ENCODE results near the gene POLR2H.

The POLR2H gene

DNA sequence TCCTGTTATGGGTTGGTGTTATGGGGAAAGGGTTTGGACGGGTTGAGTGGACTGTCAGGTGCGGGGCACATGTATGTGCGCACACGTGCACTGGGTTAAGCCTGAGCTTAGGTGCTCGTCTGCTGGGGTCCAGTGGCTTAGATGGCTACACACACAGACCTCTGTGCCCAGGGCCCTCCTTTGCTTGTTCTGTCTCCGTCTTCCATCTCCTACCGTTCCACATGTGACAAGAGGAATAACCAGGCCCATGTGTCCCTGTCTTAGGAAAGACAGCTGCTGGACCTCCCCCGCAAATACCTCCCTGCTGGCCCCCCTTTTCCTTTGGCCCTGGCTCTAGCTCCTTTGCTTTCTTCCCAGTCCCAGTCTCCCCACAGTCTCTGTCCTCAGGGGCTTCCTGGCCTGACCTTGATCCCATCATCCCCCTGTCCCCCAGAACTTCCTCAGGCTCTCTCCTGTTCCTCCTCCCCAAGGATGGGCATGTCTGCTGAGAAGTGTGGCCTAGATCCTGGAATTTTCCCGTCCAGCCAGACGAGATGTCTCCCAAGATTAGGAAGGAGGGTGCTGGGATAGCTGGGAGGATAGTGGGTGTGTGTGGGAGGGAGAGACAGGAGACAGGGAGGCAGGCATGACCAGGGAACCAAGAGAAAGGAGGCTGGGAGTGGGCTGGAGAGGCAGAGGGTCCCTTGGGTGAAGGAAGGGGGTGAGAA is 17.3 kb downstream of the POLR2H start:
- Histone ChIP-seq H3K27me3 (ENCODE audit: control insufficient read depth in 2 of 2, insufficient read depth in 2 of 2, low read length in 2 of 2) (peaks cover 33 to 45% of the 10 kb centered on the region in 2 donors), H3K36me3 (ENCODE audit: control insufficient read depth in 2 of 2, insufficient read depth in 2 of 2, low read length in 2 of 2) (no peaks in the 10 kb centered on the region), H3K4me1 (ENCODE audit: control insufficient read depth in 2 of 2, insufficient read depth in 2 of 2, low read length in 2 of 2) (peaks cover 8 to 10% of the 10 kb centered on the region in 2 donors), H3K9ac (ENCODE audit: low read depth in 1 of 2, low read length in 2 of 2) (peak overlapping the region in 1 of 2 donors; percentile 20), H3K27ac (ENCODE audit: low read depth in 2 of 2, low read length in 2 of 2) (peak overlapping the region; percentile 0 to 52), H3K9me3 (ENCODE audit: control insufficient read depth in 2 of 2, low read length in 2 of 2) (no peaks in the 10 kb centered on the region), H3K4me3 (ENCODE audit: low read length in 2 of 2) (peak overlapping the region in 1 of 2 donors; percentile 1)

DNA sequence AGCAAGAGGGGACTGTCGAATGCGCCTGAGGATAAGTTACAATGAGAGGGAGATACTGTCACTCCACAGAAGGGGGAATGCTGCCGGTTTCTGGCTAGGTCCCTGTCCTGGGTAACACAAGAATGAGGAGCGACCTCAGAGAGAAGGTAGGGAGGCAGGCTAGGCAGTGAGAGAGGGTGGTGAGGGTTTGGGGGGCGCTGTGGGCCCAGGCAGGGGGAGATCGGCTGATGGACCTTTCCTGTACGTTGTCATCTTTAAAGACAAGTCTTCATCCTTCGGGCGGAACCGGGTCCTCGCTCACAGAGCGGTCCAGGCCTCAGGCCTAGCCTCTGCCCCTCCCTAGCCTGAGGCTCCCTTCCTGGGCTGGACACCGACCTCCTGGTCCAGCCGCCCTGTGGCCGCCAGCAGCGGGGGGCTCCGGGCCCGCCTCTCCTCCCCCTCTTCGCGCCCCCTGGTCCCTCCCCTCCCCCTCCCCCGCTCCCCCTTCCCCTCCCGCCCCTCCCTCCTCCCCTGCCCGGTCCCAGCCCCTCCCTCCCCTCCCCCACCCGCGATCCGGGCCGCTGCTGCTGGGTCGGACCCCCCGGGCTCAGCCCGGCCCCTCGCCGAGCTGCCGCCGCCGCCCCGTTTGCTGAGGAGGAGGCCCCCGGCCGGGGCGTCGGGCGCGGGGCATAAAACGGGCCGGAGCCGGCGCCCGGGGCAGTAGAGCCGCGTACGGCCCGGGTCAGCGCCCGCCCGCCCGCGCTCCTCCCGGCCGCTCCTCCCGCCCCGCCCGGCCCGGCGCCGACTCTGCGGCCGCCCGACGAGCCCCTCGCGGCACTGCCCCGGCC is 18.1 kb downstream of the POLR2H start, which contains the start of gene CHRD:
Gene CHRD (plus strand): TSS at position 697 of the 827 bp plus-strand sequence. CDS start 265 bp downstream, outside the sequence.
- H3K36me3 ChIP-seq (ENCODE audit: control insufficient read depth in 2 of 2, insufficient read depth in 2 of 2, low read length in 2 of 2), result no peaks in the 10 kb centered on the region
- H3K4me3 ChIP-seq (ENCODE audit: low read length in 2 of 2), result peak within 1 kb of the TSS; percentile 45 to 58
- peak within 1 kb of the TSS; percentile 52 to 55 for H3K27ac ChIP-seq (ENCODE audit: low read depth in 2 of 2, low read length in 2 of 2)
- H3K4me1 ChIP-seq (ENCODE audit: control insufficient read depth in 2 of 2, insufficient read depth in 2 of 2, low read length in 2 of 2), result peaks cover 8 to 10% of the 10 kb centered on the region in 2 donors
- no peaks in the 10 kb centered on the region for H3K9me3 ChIP-seq (ENCODE audit: control insufficient read depth in 2 of 2, low read length in 2 of 2)
- peaks cover 33 to 47% of the 10 kb centered on the region in 2 donors for H3K27me3 ChIP-seq (ENCODE audit: control insufficient read depth in 2 of 2, insufficient read depth in 2 of 2, low read length in 2 of 2)
- H3K9ac ChIP-seq (ENCODE audit: low read depth in 1 of 2, low read length in 2 of 2), result peak within 1 kb of the TSS in 1 of 2 donors; percentile 31

DNA sequence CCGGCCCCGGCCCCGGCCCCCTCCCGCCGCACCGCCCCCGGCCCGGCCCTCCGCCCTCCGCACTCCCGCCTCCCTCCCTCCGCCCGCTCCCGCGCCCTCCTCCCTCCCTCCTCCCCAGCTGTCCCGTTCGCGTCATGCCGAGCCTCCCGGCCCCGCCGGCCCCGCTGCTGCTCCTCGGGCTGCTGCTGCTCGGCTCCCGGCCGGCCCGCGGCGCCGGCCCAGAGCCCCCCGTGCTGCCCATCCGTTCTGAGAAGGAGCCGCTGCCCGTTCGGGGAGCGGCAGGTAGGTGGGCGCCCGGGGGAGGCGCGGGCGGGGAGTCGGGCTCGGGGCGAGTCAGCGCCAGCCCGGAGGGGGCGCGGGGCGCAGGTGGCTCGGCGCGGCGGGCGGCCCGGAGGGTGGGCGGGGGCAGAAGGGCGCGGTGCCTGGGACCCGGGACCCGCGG is 18.7 kb downstream of the POLR2H start:
- peak overlapping the region in 1 of 2 donors; percentile 31 for H3K9ac ChIP-seq (ENCODE audit: low read depth in 1 of 2, low read length in 2 of 2)
- H3K9me3 ChIP-seq (ENCODE audit: control insufficient read depth in 2 of 2, low read length in 2 of 2), result no peaks in the 10 kb centered on the region
- H3K4me1 ChIP-seq (ENCODE audit: control insufficient read depth in 2 of 2, insufficient read depth in 2 of 2, low read length in 2 of 2), result peaks cover 8 to 10% of the 10 kb centered on the region in 2 donors
- peak overlapping the region; percentile 45 to 58 for H3K4me3 ChIP-seq (ENCODE audit: low read length in 2 of 2)
- no peaks in the 10 kb centered on the region for H3K36me3 ChIP-seq (ENCODE audit: control insufficient read depth in 2 of 2, insufficient read depth in 2 of 2, low read length in 2 of 2)
- peaks cover 33 to 47% of the 10 kb centered on the region in 2 donors for H3K27me3 ChIP-seq (ENCODE audit: control insufficient read depth in 2 of 2, insufficient read depth in 2 of 2, low read length in 2 of 2)
- H3K27ac ChIP-seq (ENCODE audit: low read depth in 2 of 2, low read length in 2 of 2), result no peak overlapping the region

DNA sequence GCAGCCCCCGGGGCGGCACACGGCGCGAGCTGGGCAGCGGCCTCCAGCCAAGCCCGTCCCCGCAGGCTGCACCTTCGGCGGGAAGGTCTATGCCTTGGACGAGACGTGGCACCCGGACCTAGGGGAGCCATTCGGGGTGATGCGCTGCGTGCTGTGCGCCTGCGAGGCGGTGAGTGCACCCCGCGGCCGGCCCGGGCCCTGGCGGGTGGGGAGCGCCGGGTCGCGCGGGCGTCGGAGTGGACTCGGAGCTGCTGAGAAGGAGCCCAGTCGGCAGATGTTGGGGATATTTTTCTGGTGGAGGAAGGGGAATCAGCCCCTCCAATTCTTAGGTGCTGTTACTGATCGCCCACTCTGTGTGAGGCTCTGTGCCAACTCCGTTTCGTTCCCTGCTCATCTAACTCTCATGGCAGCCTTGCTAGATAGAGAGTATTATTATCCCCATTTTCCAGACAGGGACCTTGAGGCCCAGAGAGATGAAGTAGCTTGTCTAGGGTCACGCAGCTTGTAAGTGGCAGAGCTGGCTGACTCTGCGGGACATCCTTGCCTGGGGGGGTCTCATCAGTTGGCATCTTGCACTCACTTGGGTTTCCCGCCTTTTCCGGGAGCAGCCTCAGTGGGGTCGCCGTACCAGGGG is 19.2 kb downstream of the POLR2H start:
- peak overlapping the region in 1 of 2 donors; percentile 31 for H3K9ac ChIP-seq (ENCODE audit: low read depth in 1 of 2, low read length in 2 of 2)
- H3K9me3 ChIP-seq (ENCODE audit: control insufficient read depth in 2 of 2, low read length in 2 of 2), result no peaks in the 10 kb centered on the region
- no peaks in the 10 kb centered on the region for H3K36me3 ChIP-seq (ENCODE audit: control insufficient read depth in 2 of 2, insufficient read depth in 2 of 2, low read length in 2 of 2)
- H3K4me1 ChIP-seq (ENCODE audit: control insufficient read depth in 2 of 2, insufficient read depth in 2 of 2, low read length in 2 of 2), result peaks cover 8 to 10% of the 10 kb centered on the region in 2 donors
- H3K27me3 ChIP-seq (ENCODE audit: control insufficient read depth in 2 of 2, insufficient read depth in 2 of 2, low read length in 2 of 2), result peaks cover 33 to 47% of the 10 kb centered on the region in 2 donors
- H3K4me3 ChIP-seq (ENCODE audit: low read length in 2 of 2), result peak overlapping the region; percentile 45 to 58
- H3K27ac ChIP-seq (ENCODE audit: low read depth in 2 of 2, low read length in 2 of 2), result no peak overlapping the region

DNA sequence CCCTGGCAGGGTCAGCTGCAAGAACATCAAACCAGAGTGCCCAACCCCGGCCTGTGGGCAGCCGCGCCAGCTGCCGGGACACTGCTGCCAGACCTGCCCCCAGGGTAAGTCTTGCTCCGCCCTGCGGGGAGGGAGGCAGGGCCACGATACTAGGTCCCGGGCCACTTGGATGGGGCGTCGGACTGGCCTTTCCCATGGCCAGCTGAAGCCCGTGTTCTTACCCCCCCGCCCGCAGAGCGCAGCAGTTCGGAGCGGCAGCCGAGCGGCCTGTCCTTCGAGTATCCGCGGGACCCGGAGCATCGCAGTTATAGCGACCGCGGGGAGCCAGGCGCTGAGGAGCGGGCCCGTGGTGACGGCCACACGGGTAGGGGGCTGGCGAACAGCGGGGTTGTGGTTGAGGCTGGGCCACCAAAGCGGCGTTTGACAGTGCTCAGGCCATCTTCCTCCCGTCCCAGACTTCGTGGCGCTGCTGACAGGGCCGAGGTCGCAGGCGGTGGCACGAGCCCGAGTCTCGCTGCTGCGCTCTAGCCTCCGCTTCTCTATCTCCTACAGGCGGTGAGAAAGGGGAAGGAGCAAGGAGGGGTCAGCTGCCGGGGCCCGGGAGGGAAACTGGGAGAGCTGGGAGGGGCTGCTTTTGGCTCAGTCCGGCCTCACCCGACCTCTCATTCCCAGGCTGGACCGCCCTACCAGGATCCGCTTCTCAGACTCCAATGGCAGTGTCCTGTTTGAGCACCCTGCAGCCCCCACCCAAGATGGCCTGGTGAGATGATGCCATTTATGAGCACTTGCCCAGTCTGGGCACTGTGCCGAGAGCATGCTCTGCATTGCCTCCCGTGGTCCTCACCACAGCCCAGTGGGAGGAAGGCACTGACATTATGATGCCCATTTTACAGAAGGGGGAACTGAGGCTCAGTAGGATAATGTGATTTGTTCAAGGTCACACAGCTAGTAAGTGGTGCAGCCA is 20.0 kb downstream of the POLR2H start:
- Histone ChIP-seq H3K27me3 (ENCODE audit: control insufficient read depth in 2 of 2, insufficient read depth in 2 of 2, low read length in 2 of 2) (peaks cover 33 to 43% of the 10 kb centered on the region in 2 donors), H3K4me3 (ENCODE audit: low read length in 2 of 2) (peak overlapping the region; percentile 45 to 58), H3K36me3 (ENCODE audit: control insufficient read depth in 2 of 2, insufficient read depth in 2 of 2, low read length in 2 of 2) (no peaks in the 10 kb centered on the region), H3K9me3 (ENCODE audit: control insufficient read depth in 2 of 2, low read length in 2 of 2) (no peaks in the 10 kb centered on the region), H3K4me1 (ENCODE audit: control insufficient read depth in 2 of 2, insufficient read depth in 2 of 2, low read length in 2 of 2) (peaks cover 8 to 10% of the 10 kb centered on the region in 2 donors), H3K27ac (ENCODE audit: low read depth in 2 of 2, low read length in 2 of 2) (no peak overlapping the region), H3K9ac (ENCODE audit: low read depth in 1 of 2, low read length in 2 of 2) (no peak overlapping the region)

DNA sequence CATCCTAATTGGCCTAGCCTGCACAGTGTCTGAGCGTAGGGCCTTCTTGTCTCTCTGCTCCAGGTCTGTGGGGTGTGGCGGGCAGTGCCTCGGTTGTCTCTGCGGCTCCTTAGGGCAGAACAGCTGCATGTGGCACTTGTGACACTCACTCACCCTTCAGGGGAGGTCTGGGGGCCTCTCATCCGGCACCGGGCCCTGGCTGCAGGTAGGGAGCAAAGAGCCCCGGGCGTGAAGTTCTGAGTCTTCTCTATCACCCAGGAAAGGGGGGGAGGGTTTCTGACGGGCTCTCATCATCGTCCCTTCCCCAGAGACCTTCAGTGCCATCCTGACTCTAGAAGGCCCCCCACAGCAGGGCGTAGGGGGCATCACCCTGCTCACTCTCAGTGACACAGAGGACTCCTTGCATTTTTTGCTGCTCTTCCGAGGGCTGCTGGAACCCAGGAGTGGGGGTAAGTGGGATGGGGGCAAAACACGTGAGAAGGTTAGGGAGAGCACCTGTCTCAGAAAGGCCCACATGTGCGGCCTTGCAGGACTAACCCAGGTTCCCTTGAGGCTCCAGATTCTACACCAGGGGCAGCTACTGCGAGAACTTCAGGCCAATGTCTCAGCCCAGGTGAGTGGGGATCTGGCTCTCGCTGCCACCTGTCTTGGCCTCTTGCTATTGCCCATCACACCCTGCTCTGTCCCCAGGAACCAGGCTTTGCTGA is 21.0 kb downstream of the POLR2H start:
- H3K9me3 ChIP-seq (ENCODE audit: control insufficient read depth in 2 of 2, low read length in 2 of 2), result no peaks in the 10 kb centered on the region
- H3K4me3 ChIP-seq (ENCODE audit: low read length in 2 of 2), result no peak overlapping the region
- H3K27me3 ChIP-seq (ENCODE audit: control insufficient read depth in 2 of 2, insufficient read depth in 2 of 2, low read length in 2 of 2), result peaks cover 33 to 43% of the 10 kb centered on the region in 2 donors
- peaks cover 8 to 10% of the 10 kb centered on the region in 2 donors for H3K4me1 ChIP-seq (ENCODE audit: control insufficient read depth in 2 of 2, insufficient read depth in 2 of 2, low read length in 2 of 2)
- no peak overlapping the region for H3K9ac ChIP-seq (ENCODE audit: low read depth in 1 of 2, low read length in 2 of 2)
- H3K36me3 ChIP-seq (ENCODE audit: control insufficient read depth in 2 of 2, insufficient read depth in 2 of 2, low read length in 2 of 2), result no peaks in the 10 kb centered on the region
- H3K27ac ChIP-seq (ENCODE audit: low read depth in 2 of 2, low read length in 2 of 2), result no peak overlapping the region

DNA sequence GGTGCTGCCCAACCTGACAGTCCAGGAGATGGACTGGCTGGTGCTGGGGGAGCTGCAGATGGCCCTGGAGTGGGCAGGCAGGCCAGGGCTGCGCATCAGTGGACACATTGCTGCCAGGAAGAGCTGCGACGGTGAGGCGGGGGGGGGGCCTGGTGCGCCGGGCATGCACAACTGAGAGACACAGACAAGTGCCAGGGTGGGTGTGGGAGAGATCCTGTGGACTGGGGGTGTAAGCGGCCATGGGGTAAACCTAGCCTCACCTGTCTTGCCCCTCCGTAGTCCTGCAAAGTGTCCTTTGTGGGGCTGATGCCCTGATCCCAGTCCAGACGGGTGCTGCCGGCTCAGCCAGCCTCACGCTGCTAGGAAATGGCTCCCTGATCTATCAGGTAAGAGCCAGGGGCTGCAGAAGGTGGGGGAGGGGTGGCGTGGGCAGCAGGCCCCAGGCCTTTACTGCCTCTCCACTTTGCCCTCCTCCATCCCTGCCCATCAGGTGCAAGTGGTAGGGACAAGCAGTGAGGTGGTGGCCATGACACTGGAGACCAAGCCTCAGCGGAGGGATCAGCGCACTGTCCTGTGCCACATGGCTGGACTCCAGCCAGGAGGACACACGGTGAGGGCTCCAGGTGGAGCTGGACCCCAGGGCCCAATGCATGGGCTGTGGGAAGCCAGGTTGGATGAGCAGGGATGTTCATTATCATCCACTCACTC is 21.7 kb downstream of the POLR2H start:
- Histone ChIP-seq H3K9me3 (ENCODE audit: control insufficient read depth in 2 of 2, low read length in 2 of 2) (no peaks in the 10 kb centered on the region), H3K4me3 (ENCODE audit: low read length in 2 of 2) (no peak overlapping the region), H3K9ac (ENCODE audit: low read depth in 1 of 2, low read length in 2 of 2) (no peak overlapping the region), H3K36me3 (ENCODE audit: control insufficient read depth in 2 of 2, insufficient read depth in 2 of 2, low read length in 2 of 2) (no peaks in the 10 kb centered on the region), H3K4me1 (ENCODE audit: control insufficient read depth in 2 of 2, insufficient read depth in 2 of 2, low read length in 2 of 2) (peaks cover 8 to 10% of the 10 kb centered on the region in 2 donors), H3K27me3 (ENCODE audit: control insufficient read depth in 2 of 2, insufficient read depth in 2 of 2, low read length in 2 of 2) (peaks cover 29 to 40% of the 10 kb centered on the region in 2 donors), H3K27ac (ENCODE audit: low read depth in 2 of 2, low read length in 2 of 2) (no peak overlapping the region)

DNA sequence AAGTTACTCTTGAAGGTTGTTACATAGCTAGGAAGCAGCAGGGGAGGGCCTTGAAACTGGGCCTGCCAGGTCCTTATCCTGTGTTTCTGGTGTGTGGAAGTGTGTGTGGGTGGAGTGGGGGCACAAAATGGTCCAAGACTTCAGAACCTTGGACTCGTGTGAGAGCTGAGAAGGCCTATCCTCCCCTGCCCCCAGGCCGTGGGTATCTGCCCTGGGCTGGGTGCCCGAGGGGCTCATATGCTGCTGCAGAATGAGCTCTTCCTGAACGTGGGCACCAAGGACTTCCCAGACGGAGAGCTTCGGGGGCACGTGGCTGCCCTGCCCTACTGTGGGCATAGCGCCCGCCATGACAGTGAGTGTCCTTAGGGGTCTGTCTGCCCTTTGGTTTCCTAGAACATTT is 22.8 kb downstream of the POLR2H start:
- Histone ChIP-seq H3K27me3 (ENCODE audit: control insufficient read depth in 2 of 2, insufficient read depth in 2 of 2, low read length in 2 of 2) (peaks cover 18 to 28% of the 10 kb centered on the region in 2 donors), H3K9ac (ENCODE audit: low read depth in 1 of 2, low read length in 2 of 2) (no peak overlapping the region), H3K4me3 (ENCODE audit: low read length in 2 of 2) (no peak overlapping the region), H3K9me3 (ENCODE audit: control insufficient read depth in 2 of 2, low read length in 2 of 2) (no peaks in the 10 kb centered on the region), H3K36me3 (ENCODE audit: control insufficient read depth in 2 of 2, insufficient read depth in 2 of 2, low read length in 2 of 2) (no peaks in the 10 kb centered on the region), H3K4me1 (ENCODE audit: control insufficient read depth in 2 of 2, insufficient read depth in 2 of 2, low read length in 2 of 2) (peaks cover 8 to 10% of the 10 kb centered on the region in 2 donors), H3K27ac (ENCODE audit: low read depth in 2 of 2, low read length in 2 of 2) (no peak overlapping the region)

Data from mucosa of rectum (tissue), 2 donors.